H1 (cell line): ENCODE measurements around the gene SLC7A10. TPM values are rescaled to one million over a fixed set of nuclear protein-coding genes. Genes with fewer than 3 reads are reported as not detected.
A peak's percentile ranks its signal among the peaks of the same experiment; 100 is the strongest.

Experiments
- CTCF ChIA-PET: fragments of 300-600 bp; sonication (Branson Sonifier 250); formaldehyde crosslinking; loops from one replicate; lab custom pipeline; 2021; ENCODE audit not compliant: partially characterized antibody; lab: Charles Lee
- POLR2A ChIA-PET: fragments of 300-600 bp; sonication (Branson Sonifier 250); formaldehyde crosslinking; loops from one replicate; lab custom pipeline; 2021; ENCODE audit warnings: inconsistent platforms; ENCODE audit not compliant: partially characterized antibody; lab: Charles Lee
- DNase-seq, 2 experiments: peaks; one replicate each; pipeline versions ENCODE4 v3.0.0 to v3.0.0-alpha.2; 2010 to 2022; ENCODE audit warnings: low spot score in 2 of 2, low read depth in 1 of 2, mixed read lengths in 1 of 2
- FAIRE-seq: peaks from 2 replicates; lab custom pipeline; 2011; peaks lifted over from hg19 to GRCh38; lab: Jason Lieb, UNC
- H2AFZ ChIP-seq: 2 replicates; pipeline ENCODE4 v1.8.1; 2012; ENCODE audit warnings: low read length, inconsistent platforms
- H2AK5ac ChIP-seq: 2 replicates; pipeline ENCODE4 v1.6.1; 2013; ENCODE audit warnings: low read depth, low read length
- H2BK120ac ChIP-seq: replicated peaks from 2 replicates; pipeline ENCODE3; 2013; ENCODE audit warnings: low read depth, low read length, inconsistent platforms
- H2BK12ac ChIP-seq: 2 replicates; pipeline ENCODE4 v1.6.1; 2013; ENCODE audit warnings: low read depth, low read length
- H2BK15ac ChIP-seq: 2 replicates; pipeline ENCODE4 v1.6.1; 2013; ENCODE audit warnings: low read length
- H2BK20ac ChIP-seq: 2 replicates; pipeline ENCODE4 v1.6.1; 2013; ENCODE audit warnings: low read length
- H2BK5ac ChIP-seq: 2 replicates; pipeline ENCODE4 v1.6.1; 2013; ENCODE audit warnings: low read depth, low read length
- H3K14ac ChIP-seq: 2 replicates; pipeline ENCODE4 v1.6.1; 2013; ENCODE audit warnings: inconsistent platforms; ENCODE audit not compliant: insufficient read length
- H3K18ac ChIP-seq: 2 replicates; pipeline ENCODE4 v1.6.1; 2013; ENCODE audit warnings: low read length; ENCODE audit errors: extremely low read depth
- H3K23ac ChIP-seq: 2 replicates; pipeline ENCODE4 v1.6.1; 2013; ENCODE audit warnings: inconsistent platforms; ENCODE audit not compliant: insufficient read length
- H3K23me2 ChIP-seq: 2 replicates; pipeline ENCODE4 v1.6.1; 2013; ENCODE audit warnings: low read depth, low read length
- H3K27ac ChIP-seq: 2 replicates; pipeline ENCODE4 v1.6.1; 2011; ENCODE audit warnings: low read depth, low read length, inconsistent platforms
- H3K27me3 ChIP-seq, 4 experiments: replicated peaks in 1 of 4; 1 replicate in 1 of 4; 2 replicates in 3 of 4; pipeline versions ENCODE4 v1.6.1 to v1.8.1; 2011 to 2013; ENCODE audit warnings: low read length in 3 of 4, mild to moderate bottlenecking in 3 of 4, inconsistent platforms in 2 of 4, mixed read lengths in 2 of 4, moderate library complexity in 1 of 4; ENCODE audit not compliant: control insufficient read depth in 3 of 4, insufficient read depth in 3 of 4; ENCODE audit errors: extremely low read depth in 1 of 4
- H3K36me3 ChIP-seq, 4 experiments: 2 replicates each; pipeline versions ENCODE4 v1.6.1 to v1.8.1; 2011 to 2013; ENCODE audit warnings: mild to moderate bottlenecking in 4 of 4, low read length in 3 of 4, moderate library complexity in 2 of 4, control low read depth in 1 of 4, inconsistent platforms in 1 of 4; ENCODE audit not compliant: insufficient read depth in 4 of 4, control insufficient read depth in 2 of 4
- H3K4ac ChIP-seq: replicated peaks from 2 replicates; pipeline ENCODE3; 2013; ENCODE audit warnings: low read length, low read depth, mixed read lengths, inconsistent platforms; ENCODE audit not compliant: insufficient read length
- H3K4me1 ChIP-seq, 4 experiments: replicated peaks in 1 of 4; 1 replicate in 1 of 4; 2 replicates in 3 of 4; pipeline versions ENCODE4 v1.6.1 to v1.8.1; 2011 to 2013; ENCODE audit warnings: low read length in 3 of 4, inconsistent platforms in 2 of 4, mixed read lengths in 1 of 4; ENCODE audit not compliant: insufficient read depth in 4 of 4, control insufficient read depth in 3 of 4
- H3K4me2 ChIP-seq, 2 experiments: 2 replicates each; pipeline versions ENCODE4 v1.6.1 to v1.8.1; 2011 to 2013; ENCODE audit warnings: low read depth in 2 of 2, low read length in 2 of 2, control low read depth in 1 of 2, inconsistent platforms in 1 of 2, mild to moderate bottlenecking in 1 of 2; ENCODE audit not compliant: insufficient read depth in 1 of 2
- H3K4me3 ChIP-seq, 4 experiments: fragments of 200-600, 300-600 bp in 1 of 4; sonication (generic), shearing (Covaris generic), sonication (Bioruptor Twin) in 1 of 4; 2 replicates each; pipeline versions ENCODE4 v1.5.1 to v1.8.1; 2011 to 2016; ENCODE audit warnings: low read length in 4 of 4, low read depth in 3 of 4, control low read depth in 2 of 4, inconsistent platforms in 2 of 4, mild to moderate bottlenecking in 2 of 4, mixed read lengths in 1 of 4, moderate library complexity in 1 of 4; ENCODE audit not compliant: insufficient read depth in 2 of 4; ENCODE audit errors: extremely low read depth in 1 of 4
- H3K56ac ChIP-seq: replicated peaks from 2 replicates; pipeline ENCODE3; 2013; ENCODE audit warnings: low read depth, mild to moderate bottlenecking, mixed read lengths, low read length, inconsistent platforms; ENCODE audit not compliant: insufficient read length
- H3K79me1 ChIP-seq: 2 replicates; pipeline ENCODE4 v1.6.1; 2013; ENCODE audit warnings: low read depth, low read length, control low read depth
- H3K79me2 ChIP-seq, 2 experiments: 2 replicates each; pipeline versions ENCODE4 v1.6.1 to v1.8.1; 2012 to 2013; ENCODE audit warnings: low read length in 2 of 2, mild to moderate bottlenecking in 2 of 2, inconsistent platforms in 1 of 2; ENCODE audit not compliant: insufficient read depth in 2 of 2, control insufficient read depth in 1 of 2
- H3K9ac ChIP-seq, 4 experiments: replicated peaks in 1 of 4; 1 replicate in 1 of 4; 2 replicates in 3 of 4; pipeline versions ENCODE4 v1.6.1 to v1.8.1; 2011 to 2013; ENCODE audit warnings: low read depth in 3 of 4, low read length in 3 of 4, control low read depth in 2 of 4, mild to moderate bottlenecking in 2 of 4, moderate library complexity in 2 of 4, inconsistent platforms in 1 of 4; ENCODE audit errors: extremely low read depth in 1 of 4
- H3K9me3 ChIP-seq, 2 experiments: 2 replicates each; pipeline versions ENCODE4 v1.6.1 to v1.8.1; 2012 to 2013; ENCODE audit warnings: mild to moderate bottlenecking in 2 of 2, moderate library complexity in 2 of 2, control low read depth in 1 of 2, inconsistent platforms in 1 of 2, low read depth in 1 of 2, low read length in 1 of 2, mixed read lengths in 1 of 2; ENCODE audit not compliant: insufficient read depth in 2 of 2
- H4K20me1 ChIP-seq, 2 experiments: replicated peaks in 1 of 2; 2 replicates each; pipeline versions ENCODE3 to v1.8.1; 2011 to 2013; ENCODE audit warnings: inconsistent platforms in 2 of 2, low read length in 2 of 2, mild to moderate bottlenecking in 1 of 2; ENCODE audit not compliant: insufficient read depth in 2 of 2, control insufficient read depth in 1 of 2
- H4K5ac ChIP-seq: 2 replicates; pipeline ENCODE4 v1.6.1; 2013; ENCODE audit warnings: low read length, low read depth, mixed read lengths, inconsistent platforms; ENCODE audit not compliant: insufficient read length
- H4K8ac ChIP-seq: 2 replicates; pipeline ENCODE4 v1.8.0; 2013; ENCODE audit warnings: mild to moderate bottlenecking, moderate library complexity, low read length, inconsistent platforms; ENCODE audit not compliant: insufficient read depth; ENCODE audit errors: extremely low read depth
- H4K91ac ChIP-seq: replicated peaks from 2 replicates; pipeline ENCODE3; 2013; ENCODE audit warnings: low read length, mixed read lengths, inconsistent platforms; ENCODE audit not compliant: insufficient read length
- BCL11A ChIP-seq, 2 experiments: IDR thresholded peaks; one replicate each; pipeline ENCODE4 v1.6.1; 2011; ENCODE audit warnings: low read depth in 2 of 2, low read length in 2 of 2, mild to moderate bottlenecking in 2 of 2
- EP300 ChIP-seq, 2 experiments: IDR thresholded peaks; 1 replicate in 1 of 2; 2 replicates in 1 of 2; pipeline ENCODE4 v1.6.1; 2011 to 2012; ENCODE audit warnings: low read depth in 2 of 2, low read length in 2 of 2, mild to moderate bottlenecking in 2 of 2, borderline replicate concordance in 1 of 2, inconsistent platforms in 1 of 2, moderate library complexity in 1 of 2
- GABPA ChIP-seq: IDR thresholded peaks from 2 replicates; pipeline ENCODE4 v1.6.1; 2011; ENCODE audit warnings: mild to moderate bottlenecking, low read length, moderate library complexity, borderline replicate concordance; ENCODE audit not compliant: insufficient read depth
- HDAC6 ChIP-seq: IDR thresholded peaks from one replicate; pipeline ENCODE4 v1.7.1; 2012; ENCODE audit warnings: low read depth, mild to moderate bottlenecking, inconsistent platforms, low read length, moderate library complexity
- JUND ChIP-seq: IDR thresholded peaks from 2 replicates; pipeline ENCODE4 v1.6.1; 2011; ENCODE audit warnings: mild to moderate bottlenecking, improper control_type of control experiment, low read length
- RAD21 ChIP-seq, 2 experiments: IDR thresholded peaks in 1 of 2; conservative IDR thresholded peaks in 1 of 2; 2 replicates each; pipeline ENCODE4 v1.6.1; 2011; ENCODE audit warnings: low read depth in 2 of 2, low read length in 2 of 2, improper control_type of control experiment in 1 of 2, inconsistent platforms in 1 of 2, mild to moderate bottlenecking in 1 of 2, moderate library complexity in 1 of 2
- SIX5 ChIP-seq: IDR thresholded peaks from 2 replicates; pipeline ENCODE4 v1.6.1; 2011; ENCODE audit warnings: mild to moderate bottlenecking, low read depth, low read length
- TAF1 ChIP-seq: IDR thresholded peaks from 2 replicates; pipeline ENCODE4 v1.6.1; 2011; ENCODE audit warnings: mild to moderate bottlenecking, low read depth, low read length
- WGBS, 2 experiments: shearing (Covaris generic) in 1 of 2; methylation state at CpG; one replicate each; pipeline versions ENCODE4 v1.1.6 to v1.1.7; 2013 to 2015; ENCODE audit warnings: low lambda C conversion rate in 2 of 2, mixed read lengths in 2 of 2, inconsistent platforms in 1 of 2, low coverage in 1 of 2, missing lambda C conversion rate in 1 of 2; ENCODE audit not compliant: insufficient replicate concordance in 2 of 2, insufficient coverage in 1 of 2, insufficient read length in 1 of 2; ENCODE audit errors: extremely low coverage in 1 of 2, missing lambda C conversion rate in 1 of 2; 5-methylcytosine and 5-hydroxymethylcytosine counted together
- polyA plus RNA-seq, 7 experiments: library from polyadenylated mRNA; depleted of rRNA in 3 of 7; stranded (reverse) in 5 of 7; unstranded in 2 of 7; fragments of >200 nt in 5 of 7; fragments of 200-250 nt in 2 of 7; gene quantifications; 1 replicate in 5 of 7; 2 replicates in 1 of 7; 4 replicates in 1 of 7; pipeline versions ENCODE4 v1.2.1 to v1.2.3, GENCODE V29; 2011 to 2013; ENCODE audit warnings: missing spikeins in 2 of 7, mixed read lengths in 2 of 7
- total RNA-seq: library from RNA; stranded (reverse); fragmentation: NEBNext Ultra II Directional; extraction: Animal tissue kit (Norgen Biotek cat#: 25700); gene quantifications from 2 replicates; pipeline ENCODE4 v1.2.1, GENCODE V29; 2021
- TF ChIP-seq, protein P1 (sequence below), 3 experiments: IDR thresholded peaks; 1 replicate in 2 of 3; 2 replicates in 1 of 3; pipeline versions ENCODE4 v1.5.1 to v1.6.1; 2011; ENCODE audit warnings: low read length in 3 of 3, mild to moderate bottlenecking in 3 of 3, inconsistent platforms in 2 of 3, low read depth in 1 of 3, moderate library complexity in 1 of 3; ENCODE audit not compliant: insufficient read depth in 1 of 3; ENCODE audit errors: control extremely low read depth in 1 of 3

SLC7A10 gene
- total and polyA plus RNA-seq, 2 of the 8 experiments (the other 6 are each of a cell fraction or from before 2014, with no cell fraction given) = 3.7 to 7.1 TPM

DNA sequence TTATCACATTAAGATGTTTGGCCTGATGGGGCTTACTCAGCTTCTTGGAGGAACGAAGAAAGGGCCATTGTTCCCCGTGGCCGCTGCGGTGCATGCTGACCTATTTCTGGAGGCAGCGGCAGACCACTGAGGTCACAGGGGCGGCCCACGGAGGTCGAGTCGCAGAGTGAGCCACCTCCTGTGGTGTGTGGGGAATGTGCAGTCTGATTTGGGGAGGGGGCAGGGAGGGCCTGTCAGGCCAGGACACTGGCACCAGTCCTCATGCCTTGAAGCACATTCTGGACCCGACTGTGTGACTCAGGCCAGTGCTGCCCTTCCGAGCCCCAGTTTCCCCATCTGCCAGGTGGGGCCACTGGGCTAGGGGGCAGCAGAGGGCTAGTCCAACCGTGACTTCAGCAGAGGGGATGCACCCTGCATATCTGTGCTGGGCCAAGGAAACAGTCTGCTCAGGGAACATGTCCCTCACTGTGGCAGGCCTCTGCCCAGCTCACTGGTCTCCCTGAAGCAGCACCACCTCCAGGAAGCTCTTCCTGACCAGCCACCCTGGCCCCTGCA, 6.3 kb downstream of the SLC7A10 start:
- no peak overlapping the region for H2BK15ac ChIP-seq
- no peaks in the 10 kb centered on the region for H3K36me3 ChIP-seq
- H2AK5ac ChIP-seq = no peak overlapping the region
- H3K4me2 ChIP-seq = no peak overlapping the region
- no peak overlapping the region for H4K5ac ChIP-seq
- H2AFZ ChIP-seq = no peak overlapping the region
- H3K9me3 ChIP-seq = no peaks in the 10 kb centered on the region
- H2BK12ac ChIP-seq = no peak overlapping the region
- peak in 1 of 2 experiments; percentile 78 for DNase-seq
- no peak overlapping the region for H4K91ac ChIP-seq
- no peak overlapping the region for H3K14ac ChIP-seq
- no peak overlapping the region for H3K56ac ChIP-seq
- H3K79me2 ChIP-seq = no peaks in the 10 kb centered on the region
- POLR2A ChIA-PET = interaction anchor here (0.8 kb wide), 1 partner anchor 155 kb away, joined by 3 read pairs; no protein-coding TSS in a partner anchor
- H3K18ac ChIP-seq = no peak overlapping the region
- CTCF ChIA-PET = interaction anchor here (0.7 to 1.7 kb wide), 5 partner anchors 8 to 273 kb away, joined by 3 to 4 read pairs (median 3); no protein-coding TSS in a partner anchor
- H3K4ac ChIP-seq = no peak overlapping the region
- no peak overlapping the region for H4K8ac ChIP-seq
- H3K79me1 ChIP-seq = no peaks in the 10 kb centered on the region
- no peak for FAIRE-seq
- H3K27me3 ChIP-seq = peaks cover 0 to 5% (median 3%) of the 10 kb centered on the region in 4 experiments; a peak in 5 of 7 replicates
- H3K23me2 ChIP-seq = no peaks in the 10 kb centered on the region
- H2BK20ac ChIP-seq = no peak overlapping the region
- H3K4me1 ChIP-seq = peaks cover 0 to 2% (median under 1%) of the 10 kb centered on the region in 4 experiments; a peak in 2 of 7 replicates
- no peak overlapping the region for H2BK5ac ChIP-seq
- H3K27ac ChIP-seq = no peak overlapping the region; the same call in 1 of the 2 replicates
- 85% methylated on average over 12 of the region's 12 CpGs; no CpG with 5 or more reads in 1 of the 2 experiments for WGBS, 2 experiments
- peaks cover 0 to 2% of the 10 kb centered on the region in 2 experiments for H4K20me1 ChIP-seq
- H3K4me3 ChIP-seq = no peak overlapping the region
- H3K23ac ChIP-seq = no peak overlapping the region
- H2BK120ac ChIP-seq = no peak overlapping the region
- H3K9ac ChIP-seq = no peak overlapping the region
- TF ChIP-seq TAF1 (no peak), BCL11A (IDR thresholded peaks at IDR 0.05; ENCODE audit: low read depth in 2 of 2, low read length in 2 of 2) (no peak), JUND (no peak), RAD21 (IDR thresholded peaks at IDR 0.05 in 1 of 2, conservative IDR thresholded peaks at IDR 0.05 in 1 of 2; ENCODE audit: low read depth in 2 of 2, low read length in 2 of 2) (peak; percentile 40 to 60; a peak in 3 of 4 replicates), GABPA (peak; percentile 33; the same call in 1 of the 2 replicates), HDAC6 (no peak), EP300 (IDR thresholded peaks at IDR 0.05; ENCODE audit: borderline replicate concordance in 1 of 2, low read depth in 2 of 2, low read length in 2 of 2) (no peak), SIX5 (no peak)
- TF ChIP-seq, protein P1, sequence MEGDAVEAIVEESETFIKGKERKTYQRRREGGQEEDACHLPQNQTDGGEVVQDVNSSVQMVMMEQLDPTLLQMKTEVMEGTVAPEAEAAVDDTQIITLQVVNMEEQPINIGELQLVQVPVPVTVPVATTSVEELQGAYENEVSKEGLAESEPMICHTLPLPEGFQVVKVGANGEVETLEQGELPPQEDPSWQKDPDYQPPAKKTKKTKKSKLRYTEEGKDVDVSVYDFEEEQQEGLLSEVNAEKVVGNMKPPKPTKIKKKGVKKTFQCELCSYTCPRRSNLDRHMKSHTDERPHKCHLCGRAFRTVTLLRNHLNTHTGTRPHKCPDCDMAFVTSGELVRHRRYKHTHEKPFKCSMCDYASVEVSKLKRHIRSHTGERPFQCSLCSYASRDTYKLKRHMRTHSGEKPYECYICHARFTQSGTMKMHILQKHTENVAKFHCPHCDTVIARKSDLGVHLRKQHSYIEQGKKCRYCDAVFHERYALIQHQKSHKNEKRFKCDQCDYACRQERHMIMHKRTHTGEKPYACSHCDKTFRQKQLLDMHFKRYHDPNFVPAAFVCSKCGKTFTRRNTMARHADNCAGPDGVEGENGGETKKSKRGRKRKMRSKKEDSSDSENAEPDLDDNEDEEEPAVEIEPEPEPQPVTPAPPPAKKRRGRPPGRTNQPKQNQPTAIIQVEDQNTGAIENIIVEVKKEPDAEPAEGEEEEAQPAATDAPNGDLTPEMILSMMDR (IDR thresholded peaks at IDR 0.05; ENCODE audit: control extremely low read depth in 1 of 3, insufficient read depth in 1 of 3, low read depth in 1 of 3, low read length in 3 of 3) = peak; percentile 69 to 79 (median 77)
